Measurements from ENCODE around the gene TOX4. TPM values are rescaled to one million over a fixed set of nuclear protein-coding genes. Genes with fewer than 3 reads are reported as not detected.
"Not testable (repeated sequence)": the region's sequence is repeated elsewhere in the genome, so short reads cannot be mapped to it uniquely, and the experiment has no call there.

Gene TOX4
- total and polyA plus RNA-seq, 9 donors, result 21.8 to 75.3 (median 64.4) TPM

DNA sequence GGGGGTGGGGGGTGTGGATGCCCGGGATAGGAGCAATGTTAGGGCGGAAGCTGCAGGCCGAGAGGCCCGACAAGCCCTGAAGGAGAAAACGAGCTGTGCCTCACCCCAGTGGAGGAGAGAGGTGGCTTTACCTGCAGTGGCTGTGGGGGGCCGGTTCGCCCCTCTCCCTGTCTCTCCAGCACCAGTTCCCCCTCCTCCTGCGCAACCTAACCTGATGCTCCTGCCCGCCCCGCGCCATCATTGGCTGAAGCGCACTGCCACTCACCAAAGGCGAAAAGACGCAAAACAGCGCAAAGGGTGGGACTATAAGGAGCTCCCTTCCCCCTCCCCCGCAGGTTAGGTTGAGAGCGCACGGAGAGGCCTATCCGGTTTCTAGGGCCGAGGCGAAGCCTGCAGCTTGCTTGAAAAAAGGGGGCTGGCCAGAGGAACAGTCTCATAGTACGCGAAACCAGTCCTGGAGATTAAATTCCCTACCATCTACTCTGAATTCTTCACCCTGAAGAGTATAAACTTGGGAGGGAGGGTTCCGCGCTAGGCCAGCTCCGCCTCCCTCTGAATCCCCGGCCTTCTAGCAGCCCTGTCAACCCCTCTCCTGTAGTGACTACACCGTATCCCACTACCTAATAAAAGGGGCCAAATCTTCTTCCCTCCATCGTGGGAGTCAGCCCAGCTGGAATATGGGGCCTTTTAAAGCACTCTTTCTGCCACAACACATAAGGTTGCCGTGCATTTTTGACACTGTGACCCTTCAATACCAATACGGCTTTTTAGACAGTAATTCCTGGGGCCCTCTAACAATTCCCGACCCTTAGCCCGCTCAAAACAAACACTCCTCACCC lies 39.7 kb upstream of the TOX4 start:
- Histone ChIP-seq H3K4me3 (peak overlapping the region; percentile 91), H3K36me3 (no peaks in the 10 kb centered on the region), H3K27ac (peak overlapping the region; percentile 66 to 86), H3K4me1 (ENCODE audit: insufficient read depth) (peaks cover 9% of the 10 kb centered on the region), H3K27me3 (no peaks in the 10 kb centered on the region), H3K9me3 (peaks cover 0 to 3% of the 10 kb centered on the region in 2 donors)
- 2% methylated on average over 33 of the region's 33 CpGs for WGBS, 3 donors
- peak; percentile 99 to 100 (median 99) for DNase-seq
- intact Hi-C loops (cut with DNase I), result loop anchor here in 1 of 4 donors (10.0 kb wide), 1 partner anchor 52 kb away; the partner anchor contains the start of gene SUPT16H
- TF ChIP-seq POLR2A (IDR thresholded peaks at IDR 0.05) (peak; percentile 44), EP300 (IDR thresholded peaks at IDR 0.05) (no peak)
- TF ChIP-seq, protein P1, sequence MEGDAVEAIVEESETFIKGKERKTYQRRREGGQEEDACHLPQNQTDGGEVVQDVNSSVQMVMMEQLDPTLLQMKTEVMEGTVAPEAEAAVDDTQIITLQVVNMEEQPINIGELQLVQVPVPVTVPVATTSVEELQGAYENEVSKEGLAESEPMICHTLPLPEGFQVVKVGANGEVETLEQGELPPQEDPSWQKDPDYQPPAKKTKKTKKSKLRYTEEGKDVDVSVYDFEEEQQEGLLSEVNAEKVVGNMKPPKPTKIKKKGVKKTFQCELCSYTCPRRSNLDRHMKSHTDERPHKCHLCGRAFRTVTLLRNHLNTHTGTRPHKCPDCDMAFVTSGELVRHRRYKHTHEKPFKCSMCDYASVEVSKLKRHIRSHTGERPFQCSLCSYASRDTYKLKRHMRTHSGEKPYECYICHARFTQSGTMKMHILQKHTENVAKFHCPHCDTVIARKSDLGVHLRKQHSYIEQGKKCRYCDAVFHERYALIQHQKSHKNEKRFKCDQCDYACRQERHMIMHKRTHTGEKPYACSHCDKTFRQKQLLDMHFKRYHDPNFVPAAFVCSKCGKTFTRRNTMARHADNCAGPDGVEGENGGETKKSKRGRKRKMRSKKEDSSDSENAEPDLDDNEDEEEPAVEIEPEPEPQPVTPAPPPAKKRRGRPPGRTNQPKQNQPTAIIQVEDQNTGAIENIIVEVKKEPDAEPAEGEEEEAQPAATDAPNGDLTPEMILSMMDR (IDR thresholded peaks at IDR 0.05), result no peak

DNA sequence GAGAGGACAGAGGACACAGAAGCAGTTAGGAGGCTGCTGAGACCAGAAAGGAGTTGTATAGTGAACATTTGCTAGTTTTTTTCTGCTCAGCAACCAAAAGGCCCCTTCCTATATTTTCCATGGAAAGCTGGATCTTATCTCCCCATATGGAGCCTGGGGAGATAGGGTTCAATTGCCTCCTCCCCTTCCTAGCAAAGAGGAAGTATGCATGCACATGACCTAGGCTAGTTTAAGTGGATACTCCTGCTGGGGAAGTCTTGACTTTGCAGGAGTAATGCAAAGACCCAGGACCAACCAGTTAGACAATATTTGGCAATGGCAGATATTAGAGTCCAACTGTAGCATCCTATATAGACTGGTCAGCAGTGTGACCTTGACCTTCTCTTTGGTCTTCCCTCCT lies 36.1 kb upstream of the TOX4 start:
- no peak for TF ChIP-seq POLR2A (IDR thresholded peaks at IDR 0.05)
- TF ChIP-seq EP300 (IDR thresholded peaks at IDR 0.05), result no peak
- TF ChIP-seq, protein P1 (IDR thresholded peaks at IDR 0.05), result no peak
- intact Hi-C loops (cut with DNase I), result no loop called here
- DNase-seq, result no peak
- peaks cover 0 to 3% of the 10 kb centered on the region in 2 donors for H3K9me3 ChIP-seq
- H3K4me3 ChIP-seq, result no peak overlapping the region
- peaks cover 9% of the 10 kb centered on the region for H3K4me1 ChIP-seq (ENCODE audit: insufficient read depth)
- H3K27ac ChIP-seq, result no peak overlapping the region
- no peaks in the 10 kb centered on the region for H3K27me3 ChIP-seq
- H3K36me3 ChIP-seq, result no peaks in the 10 kb centered on the region

DNA sequence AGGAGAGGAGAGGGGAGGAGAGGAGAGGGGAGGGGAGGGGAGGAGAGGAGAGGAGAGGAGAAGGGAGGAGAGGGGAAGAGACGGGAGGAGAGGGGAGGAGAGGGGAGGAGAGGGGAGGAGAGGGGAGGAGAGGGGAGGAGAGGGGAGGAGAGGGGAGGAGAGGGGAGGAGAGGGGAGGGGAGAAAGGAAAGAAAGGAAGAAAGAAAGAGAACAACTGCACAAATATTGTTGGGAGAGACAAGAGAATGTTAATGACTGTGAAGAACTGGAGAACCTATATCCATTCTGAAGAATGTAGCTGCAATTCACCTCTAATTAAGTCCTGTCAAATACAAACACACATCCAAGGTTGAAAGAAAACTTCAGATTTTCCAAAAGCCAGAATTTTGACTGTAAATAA lies 34.3 kb upstream of the TOX4 start:
- H3K27me3 ChIP-seq; intact Hi-C loops (cut with DNase I); H3K4me3 ChIP-seq; H3K36me3 ChIP-seq; H3K27ac ChIP-seq; H3K4me1 ChIP-seq (ENCODE audit: insufficient read depth); H3K9me3 ChIP-seq; DNase-seq: not testable (repeated sequence)
- 45 to 71% (median 53%) methylated on average over 1 of the region's 1 CpG for WGBS, 3 donors

DNA sequence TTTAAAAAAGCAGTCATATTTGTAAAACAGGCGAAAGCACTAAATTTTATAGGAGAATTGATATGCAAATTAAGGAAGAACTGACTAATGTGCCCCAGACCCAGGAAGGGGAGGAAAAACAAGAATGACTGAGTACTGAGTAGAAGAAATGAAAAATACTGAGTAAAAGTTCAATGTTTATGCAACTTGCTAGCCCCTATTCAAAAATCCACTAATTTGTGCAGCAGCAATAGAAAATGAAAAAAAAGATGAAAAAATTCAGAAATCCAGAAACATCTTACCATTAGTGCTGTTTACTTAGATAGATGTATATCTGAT lies 27.1 kb upstream of the TOX4 start:
- Histone ChIP-seq H3K4me3 (no peak overlapping the region), H3K27me3 (no peaks in the 10 kb centered on the region), H3K27ac (no peak overlapping the region), H3K4me1 (ENCODE audit: insufficient read depth) (peaks cover 1% of the 10 kb centered on the region), H3K9me3 (no peaks in the 10 kb centered on the region), H3K36me3 (no peaks in the 10 kb centered on the region)
- intact Hi-C loops (cut with DNase I), result loop anchor here in 1 of 4 donors (10.0 kb wide), 1 partner anchor 105 kb away; no protein-coding TSS in a partner anchor
- TF ChIP-seq, protein P1 (IDR thresholded peaks at IDR 0.05), result no peak
- TF ChIP-seq EP300 (IDR thresholded peaks at IDR 0.05) (no peak), POLR2A (IDR thresholded peaks at IDR 0.05) (no peak)
- WGBS, 3 donors, result 86 to 93% (median 93%) methylated on average over 1 of the region's 1 CpG
- DNase-seq, result no peak

All from ovary (tissue), 9 donors.